B cell (primary cell): ENCODE data around the gene USP50. TPM values are rescaled to one million over a fixed set of nuclear protein-coding genes. Genes with fewer than 3 reads are reported as not detected.

Source experiments
- polyA plus RNA-seq: library from polyadenylated mRNA; depleted of rRNA; stranded (reverse); fragments of >200 nt; gene quantifications from 2 replicates; pipeline ENCODE4 v1.2.3, GENCODE V29; 2012
- small RNA-seq: library from RNA; depleted of rRNA; stranded (forward); fragments of <200 nt; gene quantifications from one replicate; pipeline ENCODE3, GENCODE V24; 2012; ENCODE audit warnings: low replicate concordance, low read depth; ENCODE audit not compliant: insufficient read length
- total RNA-seq, 2 donors: library from RNA; stranded (reverse); fragments of 120-200 nt in 1 of 2; gene quantifications; 1 replicate in 1 of 2; 2 replicates in 1 of 2; pipeline versions ENCODE4 v1.2.3 to v1.2.4, GENCODE V29; 2013 to 2022

Gene USP50
- total and polyA plus RNA-seq, 2 donors (not counting 1 experiment from before 2014, with no cell fraction given) = 0.34 TPM; not detected in 1

Small RNA genes within 50 kb of the gene (small RNA-seq; reads per million reads assigned to genes)
- not detected for gene RNA5SP395

Other genes with a start within 250 kb of the USP50 start
- gene GABPB1, start 191.5 kb downstream of the USP50 start, total RNA-seq = 37.1 and 37.3 TPM in 2 replicates
- 24.1 and 32.8 TPM in 2 replicates for gene GABPB1, start 191.5 kb downstream of the USP50 start, polyA plus RNA-seq
- 126 TPM in 2 replicates for gene USP8, start 122.3 kb downstream of the USP50 start, total RNA-seq
- gene USP8, start 122.3 kb downstream of the USP50 start, polyA plus RNA-seq = 25.7 and 39.4 TPM in 2 replicates
- gene TRPM7, start 140.1 kb upstream of the USP50 start, total RNA-seq = 77.2 and 86.4 TPM in 2 replicates
- 12.5 and 25.5 TPM in 2 replicates for gene TRPM7, start 140.1 kb upstream of the USP50 start, polyA plus RNA-seq
- 78.3 and 78.4 TPM in 2 replicates for gene SPPL2A, start 219.0 kb upstream of the USP50 start, total RNA-seq
- gene SPPL2A, start 219.0 kb upstream of the USP50 start, polyA plus RNA-seq = 34.6 and 37.6 TPM in 2 replicates